Measurements from ENCODE around the gene UBE2D1.

Gene UBE2D1

DNA sequence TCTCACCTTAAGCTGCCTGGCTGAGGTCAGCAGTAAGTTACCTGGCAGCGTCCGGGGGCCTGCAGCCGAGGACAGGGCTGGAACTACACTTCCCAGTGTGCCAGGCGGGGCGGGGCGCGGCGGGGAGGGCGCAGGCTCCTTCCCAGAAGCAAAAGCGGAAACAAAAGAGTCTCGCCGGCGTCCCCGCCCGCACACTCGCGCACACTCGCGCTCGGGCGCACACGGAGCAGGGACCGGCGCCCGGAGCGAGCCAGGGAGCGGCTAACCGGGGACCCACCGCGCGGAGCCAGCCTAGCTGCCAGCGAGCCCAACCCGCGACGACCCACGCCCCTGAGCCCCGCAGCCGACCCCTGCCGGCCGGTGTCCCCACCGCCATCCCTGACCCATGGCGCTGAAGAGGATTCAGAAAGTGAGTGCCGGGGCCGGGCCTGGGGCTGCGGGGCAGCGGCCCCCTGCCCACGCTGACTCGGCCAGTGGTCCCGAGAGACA lies at the start of gene UBE2D1:
Gene UBE2D1, plus strand, starts transcription at position 190 of the 489 bp plus-strand sequence. Its CDS starts 196 bp downstream, at position 386.
- DNase-seq (ENCODE audit: low read depth, low spot score), result peak; percentile 82

- DNase-seq (ENCODE audit: low read depth, low spot score), result no peak
Measured at GRCh38 chr10:58291538-58292174, 43.1 kb upstream of the UBE2D1 start.

DNA sequence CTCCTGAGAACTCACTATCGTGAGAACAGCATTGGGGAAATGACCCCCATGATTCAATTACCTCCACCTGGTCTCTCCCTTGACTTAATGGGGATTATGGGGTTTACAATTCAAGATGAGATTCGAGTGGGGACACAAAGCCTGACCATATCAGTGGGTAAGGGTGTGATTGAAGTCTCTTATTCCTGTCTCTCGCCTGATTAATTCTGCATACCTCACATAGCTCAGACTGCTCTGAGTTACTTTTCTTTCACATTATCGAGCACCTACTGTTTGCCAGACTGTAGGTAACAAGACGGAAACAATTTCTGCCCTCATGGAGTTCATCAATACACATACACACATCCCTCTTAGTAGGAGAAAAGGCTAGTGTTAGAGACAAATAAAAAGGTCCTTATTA lies 40.8 kb upstream of the UBE2D1 start:
- no peak for DNase-seq (ENCODE audit: low read depth, low spot score)

DNA sequence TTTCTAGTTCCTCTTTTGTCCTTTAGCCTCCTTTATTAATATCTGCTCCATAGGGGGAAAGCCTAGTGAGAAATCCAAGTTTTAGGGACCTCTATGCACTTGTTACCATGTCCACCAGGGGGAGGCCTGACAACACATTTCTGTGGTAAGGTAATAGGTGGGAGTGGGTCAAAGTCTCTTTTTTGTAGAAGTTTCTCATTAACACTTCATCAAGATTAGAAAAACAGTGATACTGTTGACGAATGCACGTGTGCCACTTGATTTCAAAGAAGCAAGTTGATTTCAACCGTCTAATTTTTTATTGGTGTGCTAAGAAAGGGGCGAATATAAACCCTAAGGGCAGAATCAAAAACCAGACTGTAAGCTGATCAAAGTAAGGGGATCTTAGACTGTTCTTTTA lies 35.2 kb upstream of the UBE2D1 start:
- DNase-seq (ENCODE audit: low read depth, low spot score), result peak; percentile 34

GRCh38 chr10:58300676-58301075 lies 34.1 kb upstream of the UBE2D1 start:
- DNase-seq (ENCODE audit: low read depth, low spot score), result no peak

DNA sequence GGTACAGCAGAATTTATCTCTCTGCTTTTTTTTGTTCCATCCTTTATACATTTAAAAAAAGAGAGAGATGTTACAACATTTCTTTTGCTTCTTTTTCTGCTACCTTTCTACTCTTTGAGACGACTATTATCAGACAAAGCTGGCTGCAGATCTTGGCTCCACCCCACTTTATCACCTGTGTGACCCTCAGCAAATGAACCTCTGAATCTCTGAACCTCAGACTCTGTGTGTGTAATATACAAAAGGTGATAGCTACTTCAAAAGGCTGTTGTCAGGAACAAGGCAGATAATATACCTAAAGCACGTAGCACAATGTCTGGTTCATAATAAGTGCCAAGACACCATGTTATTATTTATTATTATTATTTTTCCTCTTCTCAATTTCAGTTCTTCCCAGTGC lies 32.6 kb upstream of the UBE2D1 start:
- no peak for DNase-seq (ENCODE audit: low read depth, low spot score)

DNA sequence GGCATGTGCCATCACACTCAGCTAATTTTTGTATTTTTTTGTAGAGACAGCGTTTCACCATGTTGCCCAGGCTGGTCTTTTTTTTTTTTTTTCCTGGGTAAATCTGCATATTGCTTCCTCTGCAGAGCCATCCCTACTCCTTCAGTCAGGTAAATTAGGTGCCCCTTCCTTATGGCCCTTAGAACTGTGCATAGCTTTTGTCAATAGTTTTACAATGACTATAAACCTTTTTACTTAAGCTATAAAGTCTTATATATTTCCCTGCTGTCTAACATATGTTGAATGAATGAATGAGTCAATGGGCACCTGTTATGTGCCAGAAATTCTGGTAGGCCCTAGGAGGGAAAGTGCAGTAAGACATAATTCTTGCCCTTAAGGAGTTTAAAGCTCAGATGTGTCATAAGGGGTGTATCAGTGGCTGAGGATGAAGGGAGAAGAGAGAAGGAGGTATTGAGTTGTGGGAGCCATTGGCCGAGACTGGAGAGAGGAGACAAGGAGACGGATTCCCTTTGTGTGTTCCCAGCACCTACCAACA lies 30.6 kb upstream of the UBE2D1 start:
- no peak for DNase-seq (ENCODE audit: low read depth, low spot score)

GRCh38 chr10:58305821-58306220 lies 29.0 kb upstream of the UBE2D1 start:
- DNase-seq (ENCODE audit: low read depth, low spot score), result no peak

DNA sequence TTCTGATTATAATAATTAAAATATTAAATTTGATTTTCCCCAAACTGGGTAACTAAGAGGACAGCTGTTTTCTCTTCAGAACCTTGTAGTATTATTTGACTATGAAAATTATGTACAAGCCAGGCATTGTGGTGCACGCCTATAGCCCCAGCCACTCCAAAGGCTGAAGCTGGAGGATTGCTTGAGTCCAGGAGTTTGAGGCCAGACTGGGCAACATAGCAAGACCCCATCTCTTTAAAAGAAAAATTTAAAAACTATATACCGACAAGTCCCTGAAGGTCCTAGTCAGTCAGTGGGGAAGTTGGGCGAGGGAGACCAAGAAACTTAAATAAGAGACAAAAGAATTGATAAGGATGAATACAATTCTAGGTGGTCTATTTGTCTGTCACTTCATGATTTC lies 27.1 kb upstream of the UBE2D1 start:
- no peak for DNase-seq (ENCODE audit: low read depth, low spot score)

GRCh38 chr10:58311026-58311425 lies 23.8 kb upstream of the UBE2D1 start:
- DNase-seq (ENCODE audit: low read depth, low spot score), result no peak

- no peak for DNase-seq (ENCODE audit: low read depth, low spot score)
Measured at GRCh38 chr10:58316874-58317273, 17.9 kb upstream of the UBE2D1 start.

GRCh38 chr10:58318346-58318745 lies 16.5 kb upstream of the UBE2D1 start:
- no peak for DNase-seq (ENCODE audit: low read depth, low spot score)

DNA sequence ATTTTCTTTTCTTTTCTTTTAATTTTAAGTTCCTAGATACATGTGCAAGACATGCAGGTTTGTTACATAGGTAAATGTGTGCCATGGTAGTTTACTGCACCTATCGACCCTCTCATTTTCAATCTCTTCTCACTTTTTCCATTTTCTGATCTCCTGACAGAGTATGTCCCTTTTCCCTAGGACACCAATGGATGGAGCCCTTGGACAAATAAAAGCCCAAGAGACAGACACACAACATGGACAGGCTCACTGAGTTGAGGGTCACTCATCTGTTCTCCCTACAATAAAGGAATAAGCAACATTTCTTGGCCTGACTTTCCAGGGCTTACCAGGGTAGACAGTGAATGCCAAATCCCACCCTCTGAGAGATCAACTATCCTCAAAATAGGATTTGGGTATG lies 15.2 kb upstream of the UBE2D1 start:
- DNase-seq (ENCODE audit: low read depth, low spot score), result no peak

- DNase-seq (ENCODE audit: low read depth, low spot score), result no peak
Measured at GRCh38 chr10:58320351-58321049, 14.3 kb upstream of the UBE2D1 start.

DNA sequence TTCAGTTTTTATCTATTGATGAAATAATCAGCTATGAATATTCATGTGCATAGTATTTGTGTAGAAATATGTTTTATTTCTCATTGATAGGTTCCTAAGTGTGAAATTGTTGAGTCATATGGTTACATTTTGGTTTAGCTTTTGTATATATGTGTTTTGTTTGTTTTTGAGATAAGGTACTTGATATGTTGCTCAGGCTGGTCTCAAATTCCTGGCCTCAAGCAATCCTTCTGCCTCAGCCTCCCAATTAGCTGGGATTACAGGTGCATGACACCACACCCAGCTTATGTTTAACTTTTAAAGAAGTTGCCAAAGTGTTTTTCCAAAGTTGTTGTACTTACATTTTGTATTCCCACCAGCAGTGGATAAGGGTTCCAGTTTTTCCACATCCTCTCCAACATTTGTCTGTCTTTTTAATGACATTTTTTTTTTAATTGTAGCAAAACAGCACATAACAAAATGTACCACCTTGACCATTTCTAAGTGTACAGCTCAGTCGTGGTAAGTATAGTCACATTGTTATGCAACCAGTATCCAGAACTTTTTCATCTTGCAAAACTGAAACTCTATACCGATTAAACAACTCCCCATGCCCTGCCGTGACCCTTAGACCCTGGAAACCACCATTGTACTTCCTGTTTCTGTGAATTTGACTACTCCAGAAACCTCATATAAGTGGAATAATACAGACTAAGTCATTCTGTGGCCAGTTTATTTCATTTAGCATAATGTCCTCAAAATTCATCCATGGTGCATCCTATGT lies 12.6 kb upstream of the UBE2D1 start:
- DNase-seq (ENCODE audit: low read depth, low spot score), result no peak

- DNase-seq (ENCODE audit: low read depth, low spot score), result no peak
Measured at GRCh38 chr10:58322835-58323209, 12.0 kb upstream of the UBE2D1 start.

DNA sequence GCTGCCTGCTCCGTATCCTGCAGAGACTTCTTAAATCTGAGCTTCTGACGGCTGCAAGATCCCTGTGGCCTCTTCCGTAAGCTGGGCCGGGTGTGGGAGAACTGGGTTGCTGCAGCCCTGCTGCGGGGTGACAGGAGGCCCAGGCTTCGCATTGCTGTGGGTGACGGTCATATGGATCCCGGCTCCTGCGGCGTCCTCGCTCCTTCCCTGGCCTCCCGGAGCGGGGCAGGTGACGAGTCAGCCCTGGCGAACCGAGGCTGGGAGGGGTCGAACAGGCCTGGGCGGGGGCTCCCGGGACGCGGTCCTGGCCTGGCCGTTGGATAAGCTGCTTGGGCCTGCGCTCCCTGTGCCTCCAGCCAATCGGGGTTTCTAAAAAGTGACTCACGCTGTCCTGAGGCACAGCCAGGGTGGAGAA lies 7.8 kb upstream of the UBE2D1 start:
- peak; percentile 78 for DNase-seq (ENCODE audit: low read depth, low spot score)

DNA sequence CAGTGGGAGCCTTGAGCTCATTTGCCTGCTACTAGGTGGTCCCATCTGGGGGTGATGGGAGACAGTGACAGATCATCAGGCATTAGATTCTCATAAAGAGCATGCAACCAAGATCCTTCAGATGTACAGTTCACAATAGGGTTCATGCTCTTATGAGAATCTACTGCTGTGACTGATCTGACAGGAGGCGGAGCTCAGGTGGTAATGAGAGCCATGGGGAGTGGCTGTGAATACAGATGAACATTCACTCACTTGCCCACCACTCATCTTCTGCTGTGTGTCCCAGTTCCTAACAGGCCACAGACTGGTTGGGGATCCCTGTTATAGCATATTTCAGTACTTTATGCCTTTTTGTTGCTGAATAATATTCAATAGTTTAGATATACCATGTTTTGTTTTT lies 6.6 kb upstream of the UBE2D1 start:
- no peak for DNase-seq (ENCODE audit: low read depth, low spot score)

DNA sequence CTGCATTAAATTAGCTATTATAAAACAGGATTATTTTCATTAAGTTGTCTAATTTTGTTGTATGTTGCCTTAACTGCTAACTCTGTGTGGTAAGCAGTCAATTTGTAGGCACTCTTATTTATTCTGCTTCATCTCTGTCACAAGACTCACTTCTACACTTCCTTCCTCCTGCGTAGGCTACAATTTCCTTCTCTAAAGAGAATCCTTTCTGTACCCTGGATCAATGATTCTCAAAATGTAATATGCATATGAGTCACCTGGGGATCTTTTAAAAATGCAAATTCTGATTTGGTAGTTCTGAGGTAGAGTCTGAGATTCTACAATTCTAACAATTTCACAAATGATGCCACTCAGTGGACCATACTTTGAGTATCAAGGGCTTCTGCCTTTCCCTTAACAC lies 4.4 kb upstream of the UBE2D1 start:
- DNase-seq (ENCODE audit: low read depth, low spot score), result no peak

DNA sequence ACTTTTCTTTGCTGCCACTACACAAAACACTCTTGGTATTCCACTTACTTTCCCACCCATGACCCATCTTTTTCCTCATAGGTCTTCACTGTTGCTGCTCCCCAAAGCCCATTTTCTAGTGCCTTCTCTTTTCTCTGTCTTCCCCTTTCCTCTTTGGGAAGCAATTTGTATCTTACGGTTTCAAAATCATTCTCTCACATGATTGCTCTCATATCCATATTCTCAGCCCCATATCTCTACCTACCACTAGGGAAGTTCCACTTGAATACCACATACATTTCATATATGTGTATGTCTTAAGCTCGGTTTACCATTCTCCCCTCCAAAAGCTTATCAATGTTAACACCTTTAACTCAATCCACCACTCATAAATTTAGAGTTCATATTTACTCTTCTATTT lies 3.2 kb upstream of the UBE2D1 start:
- DNase-seq (ENCODE audit: low read depth, low spot score), result no peak

DNA sequence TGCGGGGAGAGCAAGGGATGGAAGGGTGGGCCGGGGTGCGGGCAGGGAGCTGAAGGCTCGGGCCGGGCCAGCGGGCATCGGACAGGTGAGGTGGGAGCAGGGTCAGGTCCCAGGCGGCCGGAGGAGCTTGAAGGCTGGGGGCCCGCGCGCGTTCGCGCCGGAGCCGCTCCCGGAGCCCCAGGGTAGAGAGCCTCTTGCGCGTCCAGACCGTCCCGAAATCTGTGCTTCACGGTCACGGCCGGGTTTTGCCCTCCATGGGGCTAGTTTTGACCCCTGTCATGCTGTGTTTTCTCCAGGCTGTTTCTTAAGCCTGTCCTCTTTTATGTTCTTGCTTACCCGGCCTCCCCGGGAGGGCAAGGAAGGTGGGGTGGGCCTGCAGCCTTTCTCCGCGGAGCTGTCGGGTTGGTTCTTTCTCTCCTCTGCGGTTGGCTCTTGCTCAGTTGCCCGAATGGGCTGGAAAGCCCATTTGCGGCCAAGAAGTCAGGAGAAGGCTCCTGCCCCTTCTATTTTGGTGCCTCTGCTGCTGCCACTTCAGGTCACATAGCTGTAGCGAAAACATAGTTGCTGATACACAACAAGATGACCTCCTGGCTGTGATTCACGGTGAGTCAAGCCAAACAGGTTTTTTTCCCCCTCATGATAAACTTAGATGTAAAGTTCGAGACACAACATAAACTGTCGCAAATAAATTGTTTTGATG lies 650 bp downstream of the UBE2D1 start:
- DNase-seq (ENCODE audit: low read depth, low spot score), result peak; percentile 61

- DNase-seq (ENCODE audit: low read depth, low spot score), result no peak
Measured at GRCh38 chr10:58336242-58336641, 1.4 kb downstream of the UBE2D1 start.

Measured in ELF-1 (cell line).